ENCODE data around the gene POLR1G. TPM values are rescaled to one million over a fixed set of nuclear protein-coding genes. Genes with fewer than 3 reads are reported as not detected.

POLR1G gene
- total RNA-seq, 4 donors from 2014 or later = 4.7 to 12.2 (median 8.0) TPM

- H3K36me3 ChIP-seq = no peaks in the 10 kb centered on the region
- H3K9me3 ChIP-seq = no peaks in the 10 kb centered on the region
- H3K27ac ChIP-seq = peak overlapping the region; percentile 96
- DNase-seq (ENCODE audit: low spot score in 2 of 2) = no peak
- TF ChIP-seq POLR2A (IDR thresholded peaks at IDR 0.05) (no peak), POLR2AphosphoS5 (IDR thresholded peaks at IDR 0.05) (no peak), EP300 (IDR thresholded peaks at IDR 0.05) (no peak), CTCF (IDR thresholded peaks at IDR 0.05) (no peak)
- no peaks in the 10 kb centered on the region for H3K27me3 ChIP-seq
- peaks cover 87% of the 10 kb centered on the region for H3K4me1 ChIP-seq
- no peak overlapping the region for H3K4me3 ChIP-seq
- 76% methylated on average over 4 of the region's 4 CpGs for WGBS
Measured at GRCh38 chr19:45445139-45445538, 38.7 kb downstream of the POLR1G start.

GRCh38 chr19:45446295-45446694, 39.9 kb downstream of the POLR1G start:
- peak overlapping the region; percentile 95 for H3K27ac ChIP-seq
- no peaks in the 10 kb centered on the region for H3K36me3 ChIP-seq
- peaks cover 80% of the 10 kb centered on the region for H3K4me1 ChIP-seq
- 78% methylated on average over 6 of the region's 6 CpGs for WGBS
- H3K4me3 ChIP-seq = no peak overlapping the region
- no peak for DNase-seq (ENCODE audit: low spot score in 2 of 2)
- no peaks in the 10 kb centered on the region for H3K27me3 ChIP-seq
- no peak for TF ChIP-seq POLR2A (IDR thresholded peaks at IDR 0.05)
- no peaks in the 10 kb centered on the region for H3K9me3 ChIP-seq

- 33% methylated on average over 7 of the region's 7 CpGs for WGBS
- no peaks in the 10 kb centered on the region for H3K36me3 ChIP-seq
- H3K27me3 ChIP-seq = no peaks in the 10 kb centered on the region
- H3K4me1 ChIP-seq = peaks cover 85% of the 10 kb centered on the region
- DNase-seq (ENCODE audit: low spot score in 2 of 2) = peak in 1 of 2 donors; percentile 93
- peak overlapping the region; percentile 95 for H3K27ac ChIP-seq
- no peak for TF ChIP-seq CTCF (IDR thresholded peaks at IDR 0.05)
- TF ChIP-seq EP300 (IDR thresholded peaks at IDR 0.05) = no peak
- peak in 2 of 3 donors; percentile 53 to 88 for TF ChIP-seq POLR2AphosphoS5 (IDR thresholded peaks at IDR 0.05)
- no peak overlapping the region for H3K4me3 ChIP-seq
- H3K9me3 ChIP-seq = no peaks in the 10 kb centered on the region
Measured at GRCh38 chr19:45446944-45447343, 40.5 kb downstream of the POLR1G start.

- peaks cover 77% of the 10 kb centered on the region for H3K4me1 ChIP-seq
- H3K27ac ChIP-seq = peak overlapping the region; percentile 95
Measured at GRCh38 chr19:45448425-45448756, 41.9 kb downstream of the POLR1G start.

GRCh38 chr19:45448887-45449299, 42.4 kb downstream of the POLR1G start:
- Histone ChIP-seq H3K27me3 (no peaks in the 10 kb centered on the region), H3K36me3 (no peaks in the 10 kb centered on the region), H3K9me3 (no peaks in the 10 kb centered on the region), H3K4me1 (peaks cover 73% of the 10 kb centered on the region), H3K4me3 (peak overlapping the region; percentile 58), H3K27ac (peak overlapping the region; percentile 95)
- 43% methylated on average over 7 of the region's 7 CpGs for WGBS
- no peak for TF ChIP-seq EP300 (IDR thresholded peaks at IDR 0.05)
- peak in 1 of 3 donors; percentile 65 for TF ChIP-seq POLR2AphosphoS5 (IDR thresholded peaks at IDR 0.05)
- DNase-seq (ENCODE audit: low spot score in 2 of 2) = no peak

More at GRCh38 chr19:45448425-45448756, 41.9 kb downstream of the POLR1G start:
- no peak for TF ChIP-seq CTCF (IDR thresholded peaks at IDR 0.05)
- Histone ChIP-seq H3K4me3 (no peak overlapping the region), H3K27me3 (no peaks in the 10 kb centered on the region), H3K9me3 (no peaks in the 10 kb centered on the region), H3K36me3 (no peaks in the 10 kb centered on the region)
- WGBS = 67% methylated on average over 3 of the region's 3 CpGs
- no peak for DNase-seq (ENCODE audit: low spot score in 2 of 2)

- TF ChIP-seq EP300 (IDR thresholded peaks at IDR 0.05) (no peak), POLR2A (IDR thresholded peaks at IDR 0.05) (no peak), CTCF (IDR thresholded peaks at IDR 0.05) (no peak), POLR2AphosphoS5 (IDR thresholded peaks at IDR 0.05) (no peak)
- Histone ChIP-seq H3K36me3 (no peaks in the 10 kb centered on the region), H3K27ac (peak overlapping the region; percentile 95), H3K4me3 (peak overlapping the region; percentile 58), H3K27me3 (no peaks in the 10 kb centered on the region), H3K4me1 (peaks cover 71% of the 10 kb centered on the region), H3K9me3 (no peaks in the 10 kb centered on the region)
- 16% methylated on average over 5 of the region's 5 CpGs for WGBS
- DNase-seq (ENCODE audit: low spot score in 2 of 2) = no peak
Measured at GRCh38 chr19:45450012-45450333, 43.5 kb downstream of the POLR1G start.

Data from suprapubic skin (tissue), 4 donors.